HPDE6-E6E7 (cell line): ENCODE data around the gene AZI2.

Experiments
- DNase-seq: peaks from one replicate; pipeline ENCODE4 v3.0.0; 2011; ENCODE audit warnings: missing footprints; ENCODE audit errors: extremely low spot score

Gene AZI2

DNA sequence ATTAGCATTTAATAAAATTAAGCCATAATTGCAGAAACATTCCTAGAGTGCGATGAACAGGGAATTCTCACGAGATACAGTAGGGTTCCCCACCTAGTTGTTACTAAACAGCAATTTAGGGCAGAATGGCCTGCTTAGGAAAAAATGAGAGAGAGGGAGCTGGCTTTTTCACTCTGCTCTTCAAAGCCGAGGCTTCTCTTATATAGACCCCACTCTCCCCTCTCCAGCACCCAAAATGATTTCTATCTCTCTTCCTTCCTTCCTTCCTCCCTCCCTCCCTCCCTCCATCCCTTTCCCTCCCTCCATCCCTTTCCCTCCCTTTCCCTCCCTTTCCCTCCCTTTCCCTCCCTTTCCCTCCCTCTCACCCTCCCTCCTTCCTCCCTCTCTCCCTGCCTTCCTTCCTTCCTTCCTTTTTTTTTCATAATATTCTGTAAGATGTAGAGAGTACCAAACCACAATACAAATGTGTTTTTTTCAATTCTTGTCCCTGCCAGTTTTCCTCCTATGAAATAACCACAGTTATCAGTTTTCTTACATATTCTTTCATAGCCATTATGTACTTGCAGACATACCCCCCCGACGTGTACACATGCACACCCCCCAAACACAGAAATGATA is 48.2 kb downstream of the AZI2 start:
- DNase-seq = no peak

GRCh38 chr3:28299705-28300104 is 48.9 kb downstream of the AZI2 start:
- DNase-seq = no peak

DNA sequence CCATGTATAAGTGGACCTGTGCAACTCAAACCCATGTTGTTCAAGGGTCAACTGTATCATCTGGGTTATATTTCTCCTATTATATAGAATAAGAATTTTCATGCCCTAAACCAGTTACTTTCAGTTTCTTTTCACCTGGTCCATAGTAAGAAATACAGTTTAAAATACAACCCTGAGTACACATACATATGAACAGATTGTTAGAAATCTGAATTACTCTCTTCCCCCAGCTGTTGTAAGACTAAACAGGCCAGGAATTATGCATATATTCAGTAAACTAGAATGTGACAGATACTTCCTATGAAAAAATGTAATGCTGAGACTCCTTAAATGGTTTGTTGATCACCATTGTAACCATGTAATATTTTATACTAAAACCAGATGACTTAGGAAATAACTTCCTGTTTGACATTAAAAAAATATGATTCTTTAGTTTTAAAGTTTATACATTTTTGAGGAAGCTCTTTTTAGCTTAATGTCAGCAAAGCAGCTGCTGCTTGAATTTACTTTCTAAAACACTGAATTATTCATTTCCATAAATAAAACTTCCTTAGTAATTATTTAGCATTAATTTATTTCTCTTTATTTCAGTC is 52.6 kb downstream of the AZI2 start:
- DNase-seq = no peak

- DNase-seq = no peak
These were observed 53.8 kb downstream of the AZI2 start for GRCh38 chr3:28294667-28295413.

GRCh38 chr3:28292622-28293021 is 56.0 kb downstream of the AZI2 start:
- no peak for DNase-seq

DNA sequence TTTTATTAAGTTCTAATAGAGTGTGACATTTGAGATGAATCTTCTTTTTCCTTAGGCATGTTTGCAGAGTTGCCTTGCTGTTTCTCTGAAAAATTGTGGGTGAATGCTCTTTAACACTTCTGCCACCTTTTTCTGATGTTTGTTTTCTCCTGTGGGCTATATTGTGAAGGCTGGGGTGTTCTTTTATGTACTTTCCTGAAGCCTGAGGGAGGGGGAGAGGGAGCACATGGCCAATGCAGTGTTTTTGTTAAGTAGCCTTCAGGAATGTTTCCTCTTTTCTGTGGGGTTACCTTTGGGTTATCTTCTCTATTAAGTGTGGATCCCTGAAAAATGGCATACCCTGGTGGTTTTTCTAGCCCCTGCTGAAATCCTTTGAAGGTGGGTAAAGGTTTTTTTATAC is 57.0 kb downstream of the AZI2 start:
- DNase-seq = no peak

- no peak for DNase-seq
These were observed 57.7 kb downstream of the AZI2 start for GRCh38 chr3:28290863-28291300.

GRCh38 chr3:28287046-28287445 is 61.6 kb downstream of the AZI2 start:
- no peak for DNase-seq

- DNase-seq = peak; percentile 0
These were observed 62.0 kb downstream of the AZI2 start for GRCh38 chr3:28286595-28286994.

GRCh38 chr3:28280781-28281180 is 67.8 kb downstream of the AZI2 start:
- DNase-seq = no peak

GRCh38 chr3:28279770-28280169 is 68.9 kb downstream of the AZI2 start:
- DNase-seq = no peak

DNA sequence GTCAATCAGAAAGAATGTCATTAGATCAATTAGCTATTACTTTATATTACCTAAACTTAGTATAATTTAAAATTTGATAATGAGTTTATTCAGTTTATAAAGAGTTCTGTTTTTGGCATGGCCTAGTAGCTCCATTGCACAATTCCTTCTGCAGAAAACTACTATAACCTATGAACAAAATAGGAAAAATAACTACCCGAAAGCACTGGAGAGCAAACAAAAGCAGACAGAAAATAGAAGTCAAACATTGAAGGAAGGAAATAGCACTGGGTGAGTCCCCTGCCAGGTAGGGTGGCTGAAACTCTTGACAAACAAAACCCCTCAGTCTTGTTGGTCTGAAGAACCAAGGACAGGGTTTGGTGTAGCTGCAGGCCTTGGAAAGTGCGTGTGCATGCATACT is 69.7 kb downstream of the AZI2 start:
- no peak for DNase-seq

DNA sequence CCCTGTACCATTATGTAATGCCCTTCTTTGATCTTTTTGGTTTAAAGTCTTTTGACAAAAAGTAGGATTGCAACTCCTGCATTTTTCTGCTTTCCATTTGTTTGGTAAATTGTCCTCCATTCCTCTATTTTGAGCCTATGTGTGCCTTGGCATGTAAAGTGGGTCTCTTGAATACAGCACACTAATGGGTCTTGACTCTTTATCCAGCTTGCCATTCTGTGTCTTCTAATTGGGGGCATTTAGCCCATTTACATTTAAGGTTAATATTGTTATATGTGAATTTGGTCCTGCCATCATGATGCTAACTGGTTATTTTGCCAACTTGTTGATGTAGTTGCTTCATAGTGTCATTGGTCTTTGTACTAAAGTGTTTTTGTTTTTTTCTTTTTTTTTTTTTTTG is 74.8 kb downstream of the AZI2 start:
- DNase-seq = no peak
